ENCODE data around the gene TBL1XR1.

Gene TBL1XR1

GRCh38 chr3:176976586-176976985 is 220.7 kb downstream of the TBL1XR1 start:
- no peak for TF ChIP-seq CTCF (conservative IDR thresholded peaks at IDR 0.05; ENCODE audit: low read depth, low read length)
- H3K4me3 ChIP-seq (ENCODE audit: low read length): no peak overlapping the region
- no peak for DNase-seq (ENCODE audit: low read depth)

DNA sequence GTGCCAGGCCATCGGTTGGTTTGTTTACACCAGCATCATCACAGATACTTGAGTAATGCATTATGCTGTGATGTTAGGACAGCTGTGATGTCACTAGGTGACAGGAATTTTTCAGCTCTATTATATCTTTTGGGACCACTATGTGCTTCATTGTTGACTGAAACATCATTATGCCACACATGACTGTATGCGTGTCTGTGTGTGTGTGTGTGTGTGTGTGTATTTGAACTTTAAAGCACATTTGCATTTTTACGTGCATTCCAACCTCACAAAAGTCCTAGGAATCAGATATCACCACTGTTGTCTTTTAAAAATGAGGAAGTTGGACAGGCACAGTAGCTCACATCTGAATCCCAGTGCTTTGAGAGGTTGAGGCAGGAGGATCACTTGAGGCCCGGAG is 223.0 kb downstream of the TBL1XR1 start:
- no peak for DNase-seq (ENCODE audit: low read depth)
- no peak for TF ChIP-seq CTCF (conservative IDR thresholded peaks at IDR 0.05; ENCODE audit: low read depth, low read length)
- no peak overlapping the region for H3K4me3 ChIP-seq (ENCODE audit: low read length)

DNA sequence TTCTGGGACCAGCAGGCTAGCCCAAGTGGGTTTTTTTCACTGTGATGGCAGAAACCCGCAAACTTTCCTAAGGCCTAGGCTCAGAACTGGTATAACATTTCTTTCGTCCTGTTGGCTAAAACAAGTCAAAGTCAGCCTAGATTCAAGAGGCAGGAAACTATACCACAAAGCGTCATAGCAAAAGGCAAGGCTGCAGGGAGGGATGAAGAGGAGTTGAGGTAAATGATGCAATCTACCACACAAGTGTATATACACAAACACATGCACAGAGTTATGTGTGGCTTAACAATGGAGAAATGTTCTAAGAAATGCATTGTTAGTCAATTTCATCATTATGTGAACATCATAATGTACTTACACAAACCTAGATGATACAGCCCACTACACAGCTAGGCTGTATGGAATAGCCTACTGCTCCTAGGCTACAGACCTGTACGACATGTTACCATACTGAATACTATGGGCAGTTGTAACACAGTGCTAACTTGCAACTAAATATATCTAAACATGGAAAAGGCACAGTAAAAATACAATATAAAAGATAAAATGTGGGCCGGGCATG is 225.6 kb downstream of the TBL1XR1 start:
- DNase-seq (ENCODE audit: low read depth): no peak
- no peak for TF ChIP-seq CTCF (conservative IDR thresholded peaks at IDR 0.05; ENCODE audit: low read depth, low read length)
- no peak overlapping the region for H3K4me3 ChIP-seq (ENCODE audit: low read length)

GRCh38 chr3:176970770-176971169 is 226.5 kb downstream of the TBL1XR1 start:
- no peak for TF ChIP-seq CTCF (conservative IDR thresholded peaks at IDR 0.05; ENCODE audit: low read depth, low read length)
- no peak overlapping the region for H3K4me3 ChIP-seq (ENCODE audit: low read length)
- DNase-seq (ENCODE audit: low read depth): no peak

- TF ChIP-seq CTCF (conservative IDR thresholded peaks at IDR 0.05; ENCODE audit: low read depth, low read length): no peak
- DNase-seq (ENCODE audit: low read depth): no peak
- no peak overlapping the region for H3K4me3 ChIP-seq (ENCODE audit: low read length)
Observed at GRCh38 chr3:176969506-176969905, 227.8 kb downstream of the TBL1XR1 start.
